Measurements from ENCODE around the gene EXOC2.

DNA sequence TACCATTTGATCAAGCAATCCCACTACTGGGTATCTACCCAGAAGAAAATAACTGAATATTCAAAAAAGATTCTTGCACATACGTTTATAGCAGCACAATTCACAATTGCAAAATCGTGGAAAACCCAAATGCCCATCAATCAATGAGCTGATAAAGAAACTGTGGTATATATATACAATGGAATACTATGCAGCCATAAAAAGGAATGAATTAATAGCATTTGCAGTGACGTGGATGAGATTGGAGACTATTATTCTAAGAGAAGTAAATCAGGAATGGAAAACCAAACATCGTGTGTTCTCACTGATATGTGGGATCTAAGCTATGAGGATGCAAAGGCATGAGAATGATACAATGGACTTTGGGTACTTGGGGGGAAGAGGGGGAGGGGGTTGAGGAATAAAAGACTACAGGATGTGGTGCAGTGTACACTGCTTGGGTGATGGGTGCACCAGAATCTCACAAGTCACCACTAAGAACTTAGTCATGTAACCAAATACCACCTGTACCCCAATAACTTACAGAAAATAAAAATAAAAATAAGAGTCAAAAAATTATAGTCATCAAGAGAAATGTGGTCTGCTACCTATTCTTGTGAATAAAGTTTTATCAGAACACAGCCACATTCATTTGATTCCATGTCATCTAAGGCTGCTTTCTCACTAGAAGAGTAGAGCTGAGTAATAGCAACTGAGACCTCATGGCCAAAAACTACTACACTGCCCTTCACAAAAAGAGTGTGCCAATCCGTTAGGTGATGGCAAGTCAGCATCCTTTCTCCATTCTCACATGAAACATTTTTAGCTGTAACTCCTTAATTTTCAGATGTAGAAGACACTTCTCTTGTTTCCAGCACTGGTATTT lies 27.3 kb downstream of the EXOC2 start:
- TF ChIP-seq, protein P1, sequence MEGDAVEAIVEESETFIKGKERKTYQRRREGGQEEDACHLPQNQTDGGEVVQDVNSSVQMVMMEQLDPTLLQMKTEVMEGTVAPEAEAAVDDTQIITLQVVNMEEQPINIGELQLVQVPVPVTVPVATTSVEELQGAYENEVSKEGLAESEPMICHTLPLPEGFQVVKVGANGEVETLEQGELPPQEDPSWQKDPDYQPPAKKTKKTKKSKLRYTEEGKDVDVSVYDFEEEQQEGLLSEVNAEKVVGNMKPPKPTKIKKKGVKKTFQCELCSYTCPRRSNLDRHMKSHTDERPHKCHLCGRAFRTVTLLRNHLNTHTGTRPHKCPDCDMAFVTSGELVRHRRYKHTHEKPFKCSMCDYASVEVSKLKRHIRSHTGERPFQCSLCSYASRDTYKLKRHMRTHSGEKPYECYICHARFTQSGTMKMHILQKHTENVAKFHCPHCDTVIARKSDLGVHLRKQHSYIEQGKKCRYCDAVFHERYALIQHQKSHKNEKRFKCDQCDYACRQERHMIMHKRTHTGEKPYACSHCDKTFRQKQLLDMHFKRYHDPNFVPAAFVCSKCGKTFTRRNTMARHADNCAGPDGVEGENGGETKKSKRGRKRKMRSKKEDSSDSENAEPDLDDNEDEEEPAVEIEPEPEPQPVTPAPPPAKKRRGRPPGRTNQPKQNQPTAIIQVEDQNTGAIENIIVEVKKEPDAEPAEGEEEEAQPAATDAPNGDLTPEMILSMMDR (IDR thresholded peaks at IDR 0.05): no peak
- no peak for TF ChIP-seq POLR2A (IDR thresholded peaks at IDR 0.05)
